Activated naive CD4-positive, alpha-beta T cell treated with anti-CD3 and anti-CD28 coated beads, Interleukin-2, amount 50 U/mL, for 24 hours (primary cell): ENCODE results near the gene KYNU.
"Not testable (repeated sequence)": the region's sequence is repeated elsewhere in the genome, so short reads cannot be mapped to it uniquely, and the experiment has no call there.

Experiments
- H3K27ac Mint-ChIP-seq: one replicate; pipeline ENCODE4 v1.8.0; 2021; ENCODE audit warnings: mild to moderate bottlenecking, mixed read lengths
- H3K27me3 Mint-ChIP-seq: one replicate; pipeline ENCODE4 v1.8.0; 2021; ENCODE audit warnings: mixed read lengths
- H3K36me3 Mint-ChIP-seq: one replicate; pipeline ENCODE4 v1.8.0; 2021; ENCODE audit warnings: mixed read lengths
- H3K4me1 Mint-ChIP-seq: one replicate; pipeline ENCODE4 v1.8.0; 2021; ENCODE audit warnings: mixed read lengths
- H3K4me3 Mint-ChIP-seq: one replicate; pipeline ENCODE4 v1.8.0; 2021; ENCODE audit warnings: mild to moderate bottlenecking, mixed read lengths
- H3K9me3 Mint-ChIP-seq: one replicate; pipeline ENCODE4 v1.8.0; 2021; ENCODE audit warnings: mixed read lengths

The KYNU gene

GRCh38 chr2:142877216-142877838 is at the start of gene KYNU:
TSS of gene KYNU (plus strand) at chr2:142877664. CDS start at chr2:142885368, 7,704 bp downstream.
- Mint-ChIP-seq H3K4me1 (no peaks in the 10 kb centered on the region), H3K27ac (no peak within 1 kb of the TSS), H3K36me3 (no peaks in the 10 kb centered on the region), H3K27me3 (peaks cover 2% of the 10 kb centered on the region), H3K9me3 (peaks cover 5% of the 10 kb centered on the region), H3K4me3 (no peak within 1 kb of the TSS)

GRCh38 chr2:142834021-142834420 is 43.4 kb upstream of the KYNU start:
- no peaks in the 10 kb centered on the region for H3K4me1 Mint-ChIP-seq
- no peaks in the 10 kb centered on the region for H3K36me3 Mint-ChIP-seq
- no peak overlapping the region for H3K27ac Mint-ChIP-seq
- H3K27me3 Mint-ChIP-seq = peaks cover 3% of the 10 kb centered on the region
- H3K4me3 Mint-ChIP-seq = no peak overlapping the region
- H3K9me3 Mint-ChIP-seq = no peaks in the 10 kb centered on the region

- no peak overlapping the region for H3K27ac Mint-ChIP-seq
Observed at GRCh38 chr2:142840436-142840835, 37.0 kb upstream of the KYNU start.

GRCh38 chr2:142841788-142842187 is 35.7 kb upstream of the KYNU start:
- Mint-ChIP-seq H3K36me3 (no peaks in the 10 kb centered on the region), H3K9me3 (no peaks in the 10 kb centered on the region), H3K4me1 (no peaks in the 10 kb centered on the region), H3K27ac (no peak overlapping the region), H3K27me3 (peaks cover 1% of the 10 kb centered on the region), H3K4me3 (no peak overlapping the region)

More at GRCh38 chr2:142840436-142840835, 37.0 kb upstream of the KYNU start:
- H3K27me3 Mint-ChIP-seq = peaks cover 1% of the 10 kb centered on the region
- no peaks in the 10 kb centered on the region for H3K9me3 Mint-ChIP-seq
- no peak overlapping the region for H3K4me3 Mint-ChIP-seq
- H3K4me1 Mint-ChIP-seq = no peaks in the 10 kb centered on the region
- H3K36me3 Mint-ChIP-seq = no peaks in the 10 kb centered on the region

GRCh38 chr2:142842369-142842768 is 35.1 kb upstream of the KYNU start:
- Mint-ChIP-seq H3K27ac (no peak overlapping the region), H3K4me1 (no peaks in the 10 kb centered on the region)

GRCh38 chr2:142843731-142844130 is 33.7 kb upstream of the KYNU start:
- H3K4me1 Mint-ChIP-seq = no peaks in the 10 kb centered on the region

More at GRCh38 chr2:142842369-142842768, 35.1 kb upstream of the KYNU start:
- H3K9me3 Mint-ChIP-seq = no peaks in the 10 kb centered on the region
- H3K4me3 Mint-ChIP-seq = no peak overlapping the region
- H3K36me3 Mint-ChIP-seq = no peaks in the 10 kb centered on the region
- H3K27me3 Mint-ChIP-seq = peaks cover 1% of the 10 kb centered on the region

GRCh38 chr2:142848023-142848606 is 29.3 kb upstream of the KYNU start:
- no peaks in the 10 kb centered on the region for H3K27me3 Mint-ChIP-seq
- H3K27ac Mint-ChIP-seq = no peak overlapping the region
- H3K9me3 Mint-ChIP-seq = no peaks in the 10 kb centered on the region
- no peaks in the 10 kb centered on the region for H3K4me1 Mint-ChIP-seq
- no peaks in the 10 kb centered on the region for H3K36me3 Mint-ChIP-seq
- H3K4me3 Mint-ChIP-seq = no peak overlapping the region

More at GRCh38 chr2:142843731-142844130, 33.7 kb upstream of the KYNU start:
- Mint-ChIP-seq H3K4me3 (no peak overlapping the region), H3K27me3 (peaks cover under 1% of the 10 kb centered on the region), H3K36me3 (no peaks in the 10 kb centered on the region), H3K27ac (no peak overlapping the region), H3K9me3 (no peaks in the 10 kb centered on the region)

GRCh38 chr2:142849820-142850219 is 27.6 kb upstream of the KYNU start:
- Mint-ChIP-seq H3K4me1 (no peaks in the 10 kb centered on the region), H3K27me3 (no peaks in the 10 kb centered on the region), H3K9me3 (no peaks in the 10 kb centered on the region), H3K36me3 (no peaks in the 10 kb centered on the region), H3K27ac (no peak overlapping the region), H3K4me3 (no peak overlapping the region)

GRCh38 chr2:142853912-142854311 is 23.6 kb upstream of the KYNU start:
- H3K27ac Mint-ChIP-seq = no peak overlapping the region
- no peaks in the 10 kb centered on the region for H3K36me3 Mint-ChIP-seq
- H3K4me3 Mint-ChIP-seq = no peak overlapping the region
- peaks cover 6% of the 10 kb centered on the region for H3K9me3 Mint-ChIP-seq
- H3K4me1 Mint-ChIP-seq = no peaks in the 10 kb centered on the region
- no peaks in the 10 kb centered on the region for H3K27me3 Mint-ChIP-seq

GRCh38 chr2:142857256-142858164 is 20.0 kb upstream of the KYNU start:
- H3K4me1 Mint-ChIP-seq = no peaks in the 10 kb centered on the region
- no peak overlapping the region for H3K27ac Mint-ChIP-seq
- H3K36me3 Mint-ChIP-seq = no peaks in the 10 kb centered on the region
- H3K4me3 Mint-ChIP-seq = no peak overlapping the region
- H3K9me3 Mint-ChIP-seq = peaks cover 6% of the 10 kb centered on the region
- no peaks in the 10 kb centered on the region for H3K27me3 Mint-ChIP-seq

- peaks cover 6% of the 10 kb centered on the region for H3K9me3 Mint-ChIP-seq
- no peak overlapping the region for H3K27ac Mint-ChIP-seq
Observed at GRCh38 chr2:142858961-142859360, 18.5 kb upstream of the KYNU start.

GRCh38 chr2:142862299-142862698 is 15.2 kb upstream of the KYNU start:
- no peak overlapping the region for H3K27ac Mint-ChIP-seq
- H3K4me1 Mint-ChIP-seq = no peaks in the 10 kb centered on the region
- H3K4me3 Mint-ChIP-seq = no peak overlapping the region
- H3K9me3 Mint-ChIP-seq = peaks cover 6% of the 10 kb centered on the region
- H3K27me3 Mint-ChIP-seq = peaks cover under 1% of the 10 kb centered on the region
- H3K36me3 Mint-ChIP-seq = no peaks in the 10 kb centered on the region

More at GRCh38 chr2:142858961-142859360, 18.5 kb upstream of the KYNU start:
- H3K27me3 Mint-ChIP-seq = no peaks in the 10 kb centered on the region
- no peaks in the 10 kb centered on the region for H3K36me3 Mint-ChIP-seq
- no peak overlapping the region for H3K4me3 Mint-ChIP-seq
- no peaks in the 10 kb centered on the region for H3K4me1 Mint-ChIP-seq

GRCh38 chr2:142862847-142863246 is 14.6 kb upstream of the KYNU start:
- H3K9me3 Mint-ChIP-seq = peaks cover 4% of the 10 kb centered on the region
- H3K4me3 Mint-ChIP-seq = no peak overlapping the region
- peaks cover 4% of the 10 kb centered on the region for H3K27me3 Mint-ChIP-seq
- no peaks in the 10 kb centered on the region for H3K36me3 Mint-ChIP-seq
- H3K4me1 Mint-ChIP-seq = no peaks in the 10 kb centered on the region
- no peak overlapping the region for H3K27ac Mint-ChIP-seq

- no peaks in the 10 kb centered on the region for H3K9me3 Mint-ChIP-seq
- H3K27ac Mint-ChIP-seq = no peak overlapping the region
- no peaks in the 10 kb centered on the region for H3K36me3 Mint-ChIP-seq
- no peaks in the 10 kb centered on the region for H3K4me1 Mint-ChIP-seq
- peaks cover 4% of the 10 kb centered on the region for H3K27me3 Mint-ChIP-seq
- no peak overlapping the region for H3K4me3 Mint-ChIP-seq
Observed at GRCh38 chr2:142863485-142863961, 13.9 kb upstream of the KYNU start.

GRCh38 chr2:142864605-142865004 is 12.9 kb upstream of the KYNU start:
- not testable (repeated sequence) for H3K27ac Mint-ChIP-seq, H3K36me3 Mint-ChIP-seq, H3K27me3 Mint-ChIP-seq, H3K4me1 Mint-ChIP-seq, H3K9me3 Mint-ChIP-seq, H3K4me3 Mint-ChIP-seq

GRCh38 chr2:142865924-142866323 is 11.5 kb upstream of the KYNU start:
- Mint-ChIP-seq H3K36me3 (no peaks in the 10 kb centered on the region), H3K9me3 (no peaks in the 10 kb centered on the region), H3K27ac (no peak overlapping the region), H3K4me3 (no peak overlapping the region), H3K4me1 (no peaks in the 10 kb centered on the region), H3K27me3 (peaks cover 4% of the 10 kb centered on the region)
